ENCODE results near the gene TAF8.

Gene TAF8

DNA sequence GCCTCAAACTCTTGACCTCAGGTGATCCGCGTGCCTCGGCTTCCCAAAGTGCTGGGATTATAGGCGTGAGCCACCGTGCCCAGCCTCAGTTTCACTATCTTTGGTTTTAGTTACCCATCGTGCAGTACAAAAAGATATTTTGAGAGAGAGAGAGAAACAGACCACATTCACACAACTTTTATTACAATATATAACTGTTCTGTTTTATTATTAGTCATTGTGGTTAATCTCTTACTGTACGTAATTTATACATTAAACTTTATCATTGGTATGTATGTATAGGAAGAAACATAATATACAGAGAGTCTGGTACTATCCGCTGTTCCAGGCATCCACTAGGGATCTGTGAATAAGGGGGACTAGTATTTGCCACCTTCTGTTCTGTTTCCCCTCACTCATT is 29.4 kb upstream of the TAF8 start:
- no peaks in the 10 kb centered on the region for H3K36me3 Mint-ChIP-seq (ENCODE audit: low read depth)
- H3K27ac Mint-ChIP-seq = no peak overlapping the region
- no peaks in the 10 kb centered on the region for H3K9me3 Mint-ChIP-seq
- no peak for DNase-seq
- TF ChIP-seq, protein P1, sequence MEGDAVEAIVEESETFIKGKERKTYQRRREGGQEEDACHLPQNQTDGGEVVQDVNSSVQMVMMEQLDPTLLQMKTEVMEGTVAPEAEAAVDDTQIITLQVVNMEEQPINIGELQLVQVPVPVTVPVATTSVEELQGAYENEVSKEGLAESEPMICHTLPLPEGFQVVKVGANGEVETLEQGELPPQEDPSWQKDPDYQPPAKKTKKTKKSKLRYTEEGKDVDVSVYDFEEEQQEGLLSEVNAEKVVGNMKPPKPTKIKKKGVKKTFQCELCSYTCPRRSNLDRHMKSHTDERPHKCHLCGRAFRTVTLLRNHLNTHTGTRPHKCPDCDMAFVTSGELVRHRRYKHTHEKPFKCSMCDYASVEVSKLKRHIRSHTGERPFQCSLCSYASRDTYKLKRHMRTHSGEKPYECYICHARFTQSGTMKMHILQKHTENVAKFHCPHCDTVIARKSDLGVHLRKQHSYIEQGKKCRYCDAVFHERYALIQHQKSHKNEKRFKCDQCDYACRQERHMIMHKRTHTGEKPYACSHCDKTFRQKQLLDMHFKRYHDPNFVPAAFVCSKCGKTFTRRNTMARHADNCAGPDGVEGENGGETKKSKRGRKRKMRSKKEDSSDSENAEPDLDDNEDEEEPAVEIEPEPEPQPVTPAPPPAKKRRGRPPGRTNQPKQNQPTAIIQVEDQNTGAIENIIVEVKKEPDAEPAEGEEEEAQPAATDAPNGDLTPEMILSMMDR (IDR thresholded peaks at IDR 0.05) = no peak
- peaks cover 5% of the 10 kb centered on the region for H3K4me1 Mint-ChIP-seq
- H3K4me3 Mint-ChIP-seq = no peak overlapping the region
- H3K27me3 Mint-ChIP-seq (ENCODE audit: low read depth, poor library complexity) = peaks cover 5% of the 10 kb centered on the region

DNA sequence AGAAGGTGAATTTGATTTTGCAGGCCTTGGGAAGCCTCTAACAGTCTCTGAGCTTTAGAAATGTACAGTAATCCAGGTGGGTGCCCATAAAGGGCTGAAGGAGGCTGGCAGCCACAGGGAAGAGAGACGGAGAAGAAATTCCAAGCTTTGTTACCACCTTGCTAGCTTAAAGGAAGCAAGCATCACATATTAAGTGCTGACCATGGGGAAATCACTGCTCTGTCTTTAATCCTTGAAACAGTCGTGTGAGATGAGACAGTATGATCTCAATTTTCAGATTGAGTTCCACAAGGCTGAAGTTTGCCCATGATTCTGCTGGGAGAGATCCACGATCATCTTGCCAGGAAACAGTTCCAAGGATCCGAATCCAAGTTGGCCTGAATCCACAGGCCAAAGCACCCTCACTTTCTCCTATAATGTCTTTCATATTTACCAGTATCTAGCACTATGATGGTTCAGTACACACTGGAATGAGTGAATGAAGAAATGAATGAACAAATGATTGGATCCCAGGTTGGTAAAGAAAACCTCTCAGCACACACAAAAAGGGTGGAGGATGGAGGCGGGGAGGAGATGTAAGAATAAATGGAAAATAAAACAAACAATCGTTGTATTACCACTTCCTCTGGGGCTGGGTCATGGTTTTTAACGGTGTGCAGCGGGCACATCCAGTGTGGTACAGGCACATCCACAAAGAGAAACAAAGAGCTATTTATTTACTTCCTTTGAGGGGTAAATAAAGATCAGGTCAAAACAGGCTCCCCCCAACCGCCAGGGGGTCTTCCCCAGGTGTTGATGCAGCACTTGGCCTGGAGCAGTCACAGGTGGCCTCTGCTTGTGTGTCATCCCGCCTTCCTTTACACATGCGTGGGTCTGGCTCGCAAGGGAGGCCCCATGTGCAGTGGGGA is 28.2 kb upstream of the TAF8 start:
- H3K36me3 Mint-ChIP-seq (ENCODE audit: low read depth) = no peaks in the 10 kb centered on the region
- H3K27ac Mint-ChIP-seq = no peak overlapping the region
- no peaks in the 10 kb centered on the region for H3K27me3 Mint-ChIP-seq (ENCODE audit: low read depth, poor library complexity)
- H3K9me3 Mint-ChIP-seq = no peaks in the 10 kb centered on the region
- H3K4me3 Mint-ChIP-seq = no peak overlapping the region
- DNase-seq = no peak
- TF ChIP-seq, protein P1 (IDR thresholded peaks at IDR 0.05) = no peak
- peaks cover 13% of the 10 kb centered on the region for H3K4me1 Mint-ChIP-seq

DNA sequence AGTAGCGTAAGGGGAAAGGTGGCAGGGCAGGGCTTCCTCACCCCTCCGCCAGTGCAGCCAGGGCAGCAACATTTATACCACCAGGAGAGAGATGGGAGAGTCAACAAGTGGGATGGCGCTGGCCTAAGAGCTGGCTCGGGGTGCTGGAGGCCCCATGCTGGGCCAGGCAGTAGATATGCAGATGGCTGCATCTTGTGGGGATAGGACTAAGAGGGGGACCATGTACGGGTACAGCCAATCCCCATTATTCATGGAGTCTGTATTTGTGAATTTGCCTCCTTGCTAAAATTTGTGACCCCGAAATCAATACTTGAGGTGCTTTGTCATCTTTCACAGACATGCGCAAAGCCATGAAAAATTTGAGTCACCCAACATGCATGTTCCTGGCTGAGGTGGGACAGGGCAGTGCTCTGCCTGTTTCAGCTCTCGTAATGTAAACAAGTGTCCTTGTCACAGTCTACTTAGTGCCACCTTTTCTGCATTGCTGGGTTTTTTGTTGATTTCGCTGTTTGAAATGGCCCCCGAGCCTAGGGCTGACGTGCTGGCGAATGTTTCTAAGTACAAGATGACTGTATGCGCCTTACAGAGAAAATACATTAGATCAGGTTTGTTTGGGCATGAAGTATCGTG is 27.5 kb upstream of the TAF8 start:
- H3K36me3 Mint-ChIP-seq (ENCODE audit: low read depth) = no peaks in the 10 kb centered on the region
- no peak for DNase-seq
- H3K4me3 Mint-ChIP-seq = no peak overlapping the region
- H3K27ac Mint-ChIP-seq = no peak overlapping the region
- H3K4me1 Mint-ChIP-seq = peaks cover 13% of the 10 kb centered on the region
- TF ChIP-seq, protein P1 (IDR thresholded peaks at IDR 0.05) = no peak
- H3K9me3 Mint-ChIP-seq = no peaks in the 10 kb centered on the region
- peaks cover 3% of the 10 kb centered on the region for H3K27me3 Mint-ChIP-seq (ENCODE audit: low read depth, poor library complexity)

DNA sequence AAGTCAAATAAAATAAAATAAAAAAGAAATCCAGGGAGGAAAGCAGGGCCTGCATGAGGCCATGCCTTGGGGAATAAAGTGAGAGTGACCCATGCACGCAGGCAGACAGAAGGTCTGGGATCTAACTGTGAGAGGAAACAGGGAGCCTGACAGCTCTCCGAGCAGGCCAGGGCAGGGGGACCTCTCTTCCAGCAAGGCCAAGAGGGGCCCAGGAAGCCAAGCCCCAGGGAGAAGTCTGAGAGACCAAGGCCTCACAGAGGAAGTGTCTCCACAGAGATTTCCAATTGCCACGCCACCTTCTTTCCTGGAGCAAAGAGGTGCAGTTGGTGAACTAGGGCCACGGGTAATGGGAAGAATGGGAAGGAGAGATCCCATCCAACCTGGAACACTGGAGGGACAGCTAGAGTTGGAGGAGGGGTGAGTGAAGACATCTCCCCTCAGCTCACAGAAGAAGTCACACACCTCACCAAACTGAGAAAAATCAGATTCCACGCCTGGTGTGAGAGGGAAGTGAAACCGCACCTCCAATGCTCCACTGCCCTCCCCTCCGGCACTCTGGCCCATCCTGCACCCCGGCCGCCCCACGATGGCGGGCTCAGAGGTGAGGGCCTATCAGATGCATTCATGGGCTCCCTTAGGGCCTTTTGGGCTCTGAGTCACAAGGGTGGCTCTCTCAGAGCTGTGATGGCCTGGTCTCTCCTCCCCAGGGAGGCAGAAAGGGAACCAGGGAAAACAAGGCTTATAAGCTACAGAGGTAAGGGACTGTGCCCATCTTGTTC is 25.1 kb upstream of the TAF8 start:
- Mint-ChIP-seq H3K27me3 (ENCODE audit: low read depth, poor library complexity) (peaks cover 3% of the 10 kb centered on the region), H3K27ac (no peak overlapping the region), H3K9me3 (no peaks in the 10 kb centered on the region), H3K36me3 (ENCODE audit: low read depth) (no peaks in the 10 kb centered on the region), H3K4me3 (no peak overlapping the region), H3K4me1 (peaks cover 13% of the 10 kb centered on the region)
- DNase-seq = no peak
- TF ChIP-seq, protein P1 (IDR thresholded peaks at IDR 0.05) = no peak

DNA sequence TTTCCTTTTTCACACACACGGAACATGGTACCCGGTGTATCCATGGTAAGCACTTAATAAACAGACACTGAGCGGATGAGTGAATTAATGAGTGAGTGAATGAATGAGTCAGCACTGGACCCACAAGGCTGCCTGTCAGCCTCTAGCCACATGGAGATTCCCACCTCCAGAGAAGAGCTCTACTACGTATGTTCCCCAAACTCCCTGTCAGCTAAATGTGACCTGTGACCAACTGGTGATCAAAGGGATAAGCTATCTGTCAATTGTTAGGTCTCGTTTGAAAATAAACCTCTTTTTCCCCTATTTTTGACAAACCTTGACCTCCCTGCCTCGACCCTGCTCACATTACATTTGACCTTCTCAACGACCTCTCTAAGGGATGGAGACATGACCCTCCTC is 24.5 kb upstream of the TAF8 start:
- Mint-ChIP-seq H3K9me3 (no peaks in the 10 kb centered on the region), H3K27ac (no peak overlapping the region), H3K36me3 (ENCODE audit: low read depth) (no peaks in the 10 kb centered on the region), H3K4me1 (peaks cover 14% of the 10 kb centered on the region), H3K4me3 (no peak overlapping the region), H3K27me3 (ENCODE audit: low read depth, poor library complexity) (peaks cover 3% of the 10 kb centered on the region)
- DNase-seq = no peak
- TF ChIP-seq, protein P1 (IDR thresholded peaks at IDR 0.05) = no peak

Data from nephron progenitor cell (in vitro differentiated cells).